DMS53 (cell line): Measurements from ENCODE around the gene HOXA4.
A peak's percentile ranks its signal among the peaks of the same experiment; 100 is the strongest.

Experiments used
- DNase-seq: peaks from one replicate; lab custom pipeline; 2025; lab: John Stamatoyannopoulos, UW

The HOXA4 gene

GRCh38 chr7:27105301-27106031, 25.1 kb downstream of the HOXA4 start:
- DNase-seq, result no peak

GRCh38 chr7:27104341-27105058, 26.1 kb downstream of the HOXA4 start:
- DNase-seq, result no peak

- DNase-seq, result no peak
Measured at GRCh38 chr7:27103489-27104226, 26.9 kb downstream of the HOXA4 start.

- no peak for DNase-seq
Measured at GRCh38 chr7:27102581-27103442, 27.7 kb downstream of the HOXA4 start, which contains the start of gene HOXA2. TSS of gene HOXA2 (minus strand) at chr7:27102683. CDS start at chr7:27102500, 183 bp downstream.

- no peak for DNase-seq
Measured at GRCh38 chr7:27101957-27102580, 28.5 kb downstream of the HOXA4 start.

GRCh38 chr7:27101171-27101956, 29.2 kb downstream of the HOXA4 start:
- no peak for DNase-seq

- no peak for DNase-seq
Measured at GRCh38 chr7:27100694-27101170, 29.8 kb downstream of the HOXA4 start.

GRCh38 chr7:27099453-27100370, 30.8 kb downstream of the HOXA4 start:
- no peak for DNase-seq

- DNase-seq, result no peak
Measured at GRCh38 chr7:27098578-27099451, 31.7 kb downstream of the HOXA4 start.

GRCh38 chr7:27097686-27098577, 32.6 kb downstream of the HOXA4 start:
- DNase-seq, result no peak

- peak; percentile 75 for DNase-seq
Measured at GRCh38 chr7:27096768-27097514, 33.6 kb downstream of the HOXA4 start.

- DNase-seq, result peak; percentile 99
Measured at GRCh38 chr7:27095897-27096767, 34.4 kb downstream of the HOXA4 start, which contains the start of gene HOXA1. TSS of gene HOXA1 (minus strand) at chr7:27096000. CDS start at chr7:27095912, 88 bp downstream.

GRCh38 chr7:27095050-27095896, 35.3 kb downstream of the HOXA4 start:
- no peak for DNase-seq

- DNase-seq, result no peak
Measured at GRCh38 chr7:27094304-27095049, 36.1 kb downstream of the HOXA4 start.
